ENCODE results near the gene TRMT10A. TPM values are rescaled to one million over a fixed set of nuclear protein-coding genes. Genes with fewer than 3 reads are reported as not detected.

The TRMT10A gene
- total RNA-seq, 1 donor from 2014 or later, result 3.7 TPM

DNA sequence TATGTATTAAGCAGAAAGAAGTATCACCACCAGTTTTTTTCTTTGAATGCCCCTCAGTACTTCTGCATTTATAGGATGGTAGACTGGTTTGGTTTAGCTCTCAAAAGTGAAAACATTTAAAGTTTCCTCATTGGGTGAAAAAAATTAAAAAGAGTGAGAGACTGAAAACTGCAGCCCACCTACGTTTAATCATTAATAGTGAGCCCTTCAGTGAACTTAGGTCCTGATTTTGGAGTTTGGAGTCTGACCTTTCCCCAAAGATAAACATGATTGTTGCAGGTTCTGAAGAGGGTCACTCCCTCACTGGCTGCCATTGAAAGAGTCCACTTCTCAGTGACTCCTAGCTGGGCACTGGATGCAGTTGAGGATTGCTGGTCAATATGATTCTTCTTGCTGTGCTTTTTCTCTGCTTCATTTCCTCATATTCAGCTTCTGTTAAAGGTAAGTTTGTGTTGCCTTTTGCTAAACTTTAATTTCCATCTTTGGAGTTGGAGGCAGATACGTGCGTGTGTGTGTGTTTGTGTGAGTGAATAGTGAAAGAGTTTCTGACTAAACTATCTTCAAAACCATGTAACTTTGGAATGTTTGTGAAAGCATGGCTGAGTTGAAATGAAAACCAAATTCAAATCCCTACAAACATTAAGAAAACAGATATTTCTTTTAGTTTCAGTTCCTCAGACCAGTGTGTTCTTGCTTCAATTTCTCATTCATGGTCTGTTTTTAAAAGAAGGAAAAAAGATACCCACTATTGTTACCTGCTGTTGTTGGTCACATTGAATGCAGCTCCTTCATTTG lies 10.9 kb upstream of the TRMT10A start, which contains the start of gene MTTP:
Gene MTTP (plus strand): TSS at position 295 of the 795 bp plus-strand sequence. CDS start 86 bp downstream, at position 381.
- H3K27ac ChIP-seq, result no peak within 1 kb of the TSS
- no peak for ATAC-seq
- intact Hi-C loops (cut with DNase I), result no loop called here
- no peak for DNase-seq
- H3K9me3 ChIP-seq, result no peaks in the 10 kb centered on the region
- no peaks in the 10 kb centered on the region for H3K4me1 ChIP-seq
- no peak within 1 kb of the TSS for H3K4me3 ChIP-seq
- no peaks in the 10 kb centered on the region for H3K36me3 ChIP-seq
- no peak for TF ChIP-seq CTCF (IDR thresholded peaks at IDR 0.05)
- H3K27me3 ChIP-seq (ENCODE audit: low read depth), result no peaks in the 10 kb centered on the region

DNA sequence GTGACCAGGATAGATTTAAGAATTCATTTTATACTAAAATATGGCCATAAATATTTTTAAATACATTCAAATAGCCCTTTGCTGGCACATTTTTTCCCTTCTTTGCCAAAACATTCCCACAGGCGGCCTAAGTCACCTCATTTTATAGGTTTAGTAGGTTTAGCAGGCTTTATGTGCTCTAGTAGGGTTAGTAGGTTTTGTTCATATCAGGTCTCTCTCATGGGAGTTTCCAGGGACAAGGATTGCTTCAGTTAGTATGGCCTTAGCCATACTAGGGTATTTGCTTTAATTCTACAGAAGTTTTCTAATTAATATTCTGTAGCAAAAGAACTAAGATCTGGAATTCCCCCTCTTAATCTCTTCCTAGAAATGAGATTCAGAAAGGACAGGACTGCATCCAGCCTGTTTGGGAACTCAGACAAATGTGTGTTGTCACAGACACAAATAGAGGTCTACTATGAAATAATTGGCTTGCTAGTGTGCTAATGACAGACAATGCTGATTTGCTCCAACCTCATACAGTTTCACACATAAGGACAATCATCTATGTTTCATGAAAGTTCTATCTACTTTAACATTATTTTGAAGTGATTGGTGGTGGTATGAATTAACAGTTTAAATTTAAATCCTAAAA lies 10.0 kb upstream of the TRMT10A start:
- DNase-seq, result no peak
- ATAC-seq, result no peak
- H3K27ac ChIP-seq, result no peak overlapping the region
- H3K36me3 ChIP-seq, result no peaks in the 10 kb centered on the region
- TF ChIP-seq CTCF (IDR thresholded peaks at IDR 0.05), result no peak
- H3K9me3 ChIP-seq, result no peaks in the 10 kb centered on the region
- no peaks in the 10 kb centered on the region for H3K4me1 ChIP-seq
- H3K4me3 ChIP-seq, result no peak overlapping the region
- intact Hi-C loops (cut with DNase I), result no loop called here
- H3K27me3 ChIP-seq (ENCODE audit: low read depth), result no peaks in the 10 kb centered on the region

DNA sequence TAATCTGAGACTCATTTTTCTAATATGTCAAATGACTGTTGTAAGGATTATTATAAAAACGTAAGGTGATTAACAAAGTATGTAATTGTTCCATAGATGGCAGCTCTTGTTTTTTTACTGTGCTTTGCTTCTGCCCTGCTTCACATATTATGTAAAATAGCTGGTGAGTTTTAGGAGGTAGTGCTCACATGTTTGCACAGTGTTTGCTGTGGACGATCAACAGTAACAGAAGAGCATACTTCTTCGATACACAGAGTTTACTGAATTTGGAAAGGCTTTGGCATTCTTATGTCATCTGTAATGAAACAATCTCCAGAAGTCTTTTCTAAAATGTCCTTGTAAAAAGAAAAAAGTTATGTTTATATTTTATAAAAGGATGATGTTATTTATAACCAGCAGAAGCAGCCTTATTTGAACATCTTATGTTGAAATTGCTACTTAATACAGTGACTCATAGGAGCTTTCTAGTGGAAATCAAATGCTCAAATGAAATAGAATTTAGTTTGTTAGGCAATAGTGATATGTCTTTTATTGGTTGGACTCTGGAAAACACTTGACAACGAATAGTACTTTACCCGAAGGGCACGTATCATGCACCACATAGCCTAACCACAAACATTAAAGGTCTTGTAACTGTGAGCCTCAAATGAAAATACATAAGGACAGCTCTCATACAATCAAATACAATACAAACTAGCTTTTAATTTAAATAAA lies 8.8 kb upstream of the TRMT10A start:
- no peak overlapping the region for H3K27ac ChIP-seq
- no peak for TF ChIP-seq CTCF (IDR thresholded peaks at IDR 0.05)
- ATAC-seq, result peak; percentile 75 to 91
- no peak overlapping the region for H3K4me3 ChIP-seq
- H3K9me3 ChIP-seq, result no peaks in the 10 kb centered on the region
- H3K4me1 ChIP-seq, result no peaks in the 10 kb centered on the region
- no peaks in the 10 kb centered on the region for H3K36me3 ChIP-seq
- H3K27me3 ChIP-seq (ENCODE audit: low read depth), result no peaks in the 10 kb centered on the region
- intact Hi-C loops (cut with DNase I), result no loop called here
- DNase-seq, result no peak

DNA sequence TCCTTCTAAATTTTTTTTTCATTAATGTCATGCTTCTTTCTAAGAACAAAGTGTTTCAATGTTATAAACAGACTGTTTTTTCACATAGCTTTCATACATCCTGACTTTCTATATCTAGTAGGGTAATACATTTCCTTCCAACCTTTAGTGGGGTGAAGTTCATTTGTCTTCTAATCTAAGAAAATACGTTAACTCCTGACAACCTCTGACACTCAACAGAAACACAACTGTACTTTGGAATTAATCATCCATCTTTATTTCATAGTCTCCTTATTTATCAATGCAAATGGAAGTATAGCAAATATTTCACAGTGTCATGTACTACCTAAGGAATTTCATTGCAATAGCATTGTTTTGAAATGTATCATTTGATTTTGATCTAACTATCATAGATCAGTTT lies 8.0 kb upstream of the TRMT10A start:
- Histone ChIP-seq H3K27ac (no peak overlapping the region), H3K27me3 (ENCODE audit: low read depth) (no peaks in the 10 kb centered on the region), H3K4me1 (no peaks in the 10 kb centered on the region), H3K4me3 (no peak overlapping the region), H3K9me3 (no peaks in the 10 kb centered on the region), H3K36me3 (no peaks in the 10 kb centered on the region)
- intact Hi-C loops (cut with DNase I), result no loop called here
- no peak for TF ChIP-seq CTCF (IDR thresholded peaks at IDR 0.05)
- ATAC-seq, result no peak
- no peak for DNase-seq

DNA sequence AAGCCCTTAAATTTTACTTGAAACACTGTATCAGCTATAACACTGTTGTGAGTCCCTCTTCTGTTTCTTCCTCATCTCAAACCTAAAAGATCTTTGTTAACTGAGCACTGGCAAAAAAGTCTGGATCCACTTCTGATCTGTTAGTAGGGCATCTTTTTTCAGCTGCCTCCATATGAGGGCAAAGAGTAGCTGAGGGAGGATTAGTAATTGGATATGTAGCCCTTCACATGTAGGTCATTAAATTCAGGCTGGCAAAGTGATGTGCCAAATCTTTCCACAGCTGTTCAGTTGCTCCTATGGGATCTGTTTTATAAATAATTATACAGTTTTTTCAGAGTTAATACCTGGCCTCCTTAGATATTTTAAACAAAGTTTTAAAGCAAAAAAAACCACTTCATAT lies 1.1 kb upstream of the TRMT10A start:
- TF ChIP-seq CTCF (IDR thresholded peaks at IDR 0.05), result no peak
- ATAC-seq, result no peak
- H3K4me3 ChIP-seq, result no peak overlapping the region
- H3K4me1 ChIP-seq, result no peaks in the 10 kb centered on the region
- H3K27ac ChIP-seq, result no peak overlapping the region
- intact Hi-C loops (cut with DNase I), result loop anchor here (10.0 kb wide), 1 partner anchor 380 kb away; the partner anchor contains the start of gene DNAJB14
- no peaks in the 10 kb centered on the region for H3K27me3 ChIP-seq (ENCODE audit: low read depth)
- no peaks in the 10 kb centered on the region for H3K36me3 ChIP-seq
- H3K9me3 ChIP-seq, result no peaks in the 10 kb centered on the region
- DNase-seq, result no peak

All from lower lobe of right lung (tissue), 2 donors.